ENCODE results near the gene MPI. TPM values are rescaled to one million over a fixed set of nuclear protein-coding genes. Genes with fewer than 3 reads are reported as not detected.

Gene MPI
- total and polyA plus RNA-seq, 2 experiments from 2014 or later = 18.0 to 74.2 TPM

- Histone ChIP-seq H3K79me2 (replicated peaks; ENCODE audit: insufficient read depth) (peaks cover 23% of the 10 kb centered on the region; the same call in 1 of the 2 replicates), H3F3A (replicated peaks; ENCODE audit: low read depth) (no peaks in the 10 kb centered on the region), H3K4me2 (no peak overlapping the region), H3K36me3 (ENCODE audit: insufficient read depth) (no peaks in the 10 kb centered on the region), H3K4me1 (ENCODE audit: insufficient read depth) (no peaks in the 10 kb centered on the region), H3K27me3 (ENCODE audit: insufficient read depth) (no peaks in the 10 kb centered on the region), H3K4me3 (no peak overlapping the region), H3K9me2 (ENCODE audit: insufficient read depth) (no peaks in the 10 kb centered on the region), H2AFZ (no peak overlapping the region), H3K27ac (ENCODE audit: low read depth) (no peak overlapping the region), H4K20me1 (replicated peaks; ENCODE audit: insufficient read depth) (peaks cover 4% of the 10 kb centered on the region; the same call in 1 of the 2 replicates)
- H3K27ac Mint-ChIP-seq = no peak overlapping the region
- TF ChIP-seq EZH2 (IDR thresholded peaks at IDR 0.05; ENCODE audit: low read depth, unreplicated experiment) = no peak
- TF ChIP-seq CTCF (conservative IDR thresholded peaks at IDR 0.05; ENCODE audit: low read depth in 2 of 2) = no peak
- TF ChIP-seq NANOG (IDR thresholded peaks at IDR 0.05; ENCODE audit: borderline replicate concordance) = no peak
- no peak for TF ChIP-seq EZH2phosphoT487 (IDR thresholded peaks at IDR 0.05; ENCODE audit: unreplicated experiment)
- no peak for TF ChIP-seq STAT1 (IDR thresholded peaks at IDR 0.05; ENCODE audit: unreplicated experiment)
- no peak for TF ChIP-seq ZNF331 (CRISPR knock-in tag; IDR thresholded peaks at IDR 0.05; ENCODE audit: low read depth)
- no peak for TF ChIP-seq CREB1 (CRISPR knock-in tag; IDR thresholded peaks at IDR 0.05; ENCODE audit: low read depth)
- TF ChIP-seq POLR2AphosphoS5 (IDR thresholded peaks at IDR 0.05; ENCODE audit: low read depth) = no peak
- TF ChIP-seq JUNB (IDR thresholded peaks at IDR 0.05; ENCODE audit: unreplicated experiment) = no peak
- TF ChIP-seq REST (IDR thresholded peaks at IDR 0.05; ENCODE audit: unreplicated experiment) = no peak
- no peak for TF ChIP-seq ZNF114 (CRISPR knock-in tag; IDR thresholded peaks at IDR 0.05)
- TF ChIP-seq, protein P1, sequence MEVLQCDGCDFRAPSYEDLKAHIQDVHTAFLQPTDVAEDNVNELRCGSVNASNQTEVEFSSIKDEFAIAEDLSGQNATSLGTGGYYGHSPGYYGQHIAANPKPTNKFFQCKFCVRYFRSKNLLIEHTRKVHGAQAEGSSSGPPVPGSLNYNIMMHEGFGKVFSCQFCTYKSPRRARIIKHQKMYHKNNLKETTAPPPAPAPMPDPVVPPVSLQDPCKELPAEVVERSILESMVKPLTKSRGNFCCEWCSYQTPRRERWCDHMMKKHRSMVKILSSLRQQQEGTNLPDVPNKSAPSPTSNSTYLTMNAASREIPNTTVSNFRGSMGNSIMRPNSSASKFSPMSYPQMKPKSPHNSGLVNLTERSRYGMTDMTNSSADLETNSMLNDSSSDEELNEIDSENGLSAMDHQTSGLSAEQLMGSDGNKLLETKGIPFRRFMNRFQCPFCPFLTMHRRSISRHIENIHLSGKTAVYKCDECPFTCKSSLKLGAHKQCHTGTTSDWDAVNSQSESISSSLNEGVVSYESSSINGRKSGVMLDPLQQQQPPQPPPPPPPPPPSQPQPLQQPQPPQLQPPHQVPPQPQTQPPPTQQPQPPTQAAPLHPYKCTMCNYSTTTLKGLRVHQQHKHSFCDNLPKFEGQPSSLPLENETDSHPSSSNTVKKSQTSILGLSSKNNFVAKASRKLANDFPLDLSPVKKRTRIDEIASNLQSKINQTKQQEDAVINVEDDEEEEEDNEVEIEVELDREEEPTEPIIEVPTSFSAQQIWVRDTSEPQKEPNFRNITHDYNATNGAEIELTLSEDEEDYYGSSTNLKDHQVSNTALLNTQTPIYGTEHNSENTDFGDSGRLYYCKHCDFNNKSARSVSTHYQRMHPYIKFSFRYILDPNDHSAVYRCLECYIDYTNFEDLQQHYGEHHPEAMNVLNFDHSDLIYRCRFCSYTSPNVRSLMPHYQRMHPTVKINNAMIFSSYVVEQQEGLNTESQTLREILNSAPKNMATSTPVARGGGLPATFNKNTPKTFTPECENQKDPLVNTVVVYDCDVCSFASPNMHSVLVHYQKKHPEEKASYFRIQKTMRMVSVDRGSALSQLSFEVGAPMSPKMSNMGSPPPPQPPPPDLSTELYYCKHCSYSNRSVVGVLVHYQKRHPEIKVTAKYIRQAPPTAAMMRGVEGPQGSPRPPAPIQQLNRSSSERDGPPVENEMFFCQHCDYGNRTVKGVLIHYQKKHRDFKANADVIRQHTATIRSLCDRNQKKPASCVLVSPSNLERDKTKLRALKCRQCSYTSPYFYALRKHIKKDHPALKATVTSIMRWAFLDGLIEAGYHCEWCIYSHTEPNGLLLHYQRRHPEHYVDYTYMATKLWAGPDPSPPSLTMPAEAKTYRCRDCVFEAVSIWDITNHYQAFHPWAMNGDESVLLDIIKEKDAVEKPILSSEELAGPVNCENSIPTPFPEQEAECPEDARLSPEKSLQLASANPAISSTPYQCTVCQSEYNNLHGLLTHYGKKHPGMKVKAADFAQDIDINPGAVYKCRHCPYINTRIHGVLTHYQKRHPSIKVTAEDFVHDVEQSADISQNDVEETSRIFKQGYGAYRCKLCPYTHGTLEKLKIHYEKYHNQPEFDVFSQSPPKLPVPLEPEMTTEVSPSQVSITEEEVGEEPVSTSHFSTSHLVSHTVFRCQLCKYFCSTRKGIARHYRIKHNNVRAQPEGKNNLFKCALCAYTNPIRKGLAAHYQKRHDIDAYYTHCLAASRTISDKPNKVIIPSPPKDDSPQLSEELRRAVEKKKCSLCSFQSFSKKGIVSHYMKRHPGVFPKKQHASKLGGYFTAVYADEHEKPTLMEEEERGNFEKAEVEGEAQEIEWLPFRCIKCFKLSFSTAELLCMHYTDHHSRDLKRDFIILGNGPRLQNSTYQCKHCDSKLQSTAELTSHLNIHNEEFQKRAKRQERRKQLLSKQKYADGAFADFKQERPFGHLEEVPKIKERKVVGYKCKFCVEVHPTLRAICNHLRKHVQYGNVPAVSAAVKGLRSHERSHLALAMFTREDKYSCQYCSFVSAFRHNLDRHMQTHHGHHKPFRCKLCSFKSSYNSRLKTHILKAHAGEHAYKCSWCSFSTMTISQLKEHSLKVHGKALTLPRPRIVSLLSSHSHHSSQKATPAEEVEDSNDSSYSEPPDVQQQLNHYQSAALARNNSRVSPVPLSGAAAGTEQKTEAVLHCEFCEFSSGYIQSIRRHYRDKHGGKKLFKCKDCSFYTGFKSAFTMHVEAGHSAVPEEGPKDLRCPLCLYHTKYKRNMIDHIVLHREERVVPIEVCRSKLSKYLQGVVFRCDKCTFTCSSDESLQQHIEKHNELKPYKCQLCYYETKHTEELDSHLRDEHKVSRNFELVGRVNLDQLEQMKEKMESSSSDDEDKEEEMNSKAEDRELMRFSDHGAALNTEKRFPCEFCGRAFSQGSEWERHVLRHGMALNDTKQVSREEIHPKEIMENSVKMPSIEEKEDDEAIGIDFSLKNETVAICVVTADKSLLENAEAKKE (CRISPR knock-in tag; IDR thresholded peaks at IDR 0.05) = no peak
- no peak for TF ChIP-seq ETS1 (IDR thresholded peaks at IDR 0.05)
- DNase-seq (ENCODE audit: low spot score) = no peak
- H3K4me1 Mint-ChIP-seq = no peaks in the 10 kb centered on the region; the same call in 2 of the 3 replicates
- no peak for ATAC-seq
- no peak overlapping the region for H3K4me3 Mint-ChIP-seq
- no peaks in the 10 kb centered on the region for H3K9me3 Mint-ChIP-seq
- H3K36me3 Mint-ChIP-seq (ENCODE audit: low read depth) = peaks cover 3% of the 10 kb centered on the region; the same call in 1 of the 3 replicates
- peaks cover 1% of the 10 kb centered on the region for H3K27me3 Mint-ChIP-seq (ENCODE audit: insufficient read depth, low read depth, poor library complexity)
Observed at GRCh38 chr15:74858369-74858740, 31.5 kb upstream of the MPI start.

Measured in GM23338 (cell line).